HFF-Myc (cell line): ENCODE results near the gene PITPNM1.

Source experiments
- DNase-seq: peaks from one replicate; pipeline ENCODE4 v3.0.0-alpha.2; 2011; ENCODE audit warnings: low read depth; ENCODE audit errors: extremely low read depth
- H3K4me3 ChIP-seq: replicated peaks from 2 replicates; pipeline ENCODE4 v1.5.1; 2011; ENCODE audit warnings: low read depth, mild to moderate bottlenecking, control low read depth, low read length
- TF ChIP-seq, protein P1 (sequence below): IDR thresholded peaks from 2 replicates; pipeline ENCODE4 v1.5.1; 2012; ENCODE audit warnings: mild to moderate bottlenecking, low read depth, low read length, control low read depth; ENCODE audit errors: missing control alignments

Gene PITPNM1

DNA sequence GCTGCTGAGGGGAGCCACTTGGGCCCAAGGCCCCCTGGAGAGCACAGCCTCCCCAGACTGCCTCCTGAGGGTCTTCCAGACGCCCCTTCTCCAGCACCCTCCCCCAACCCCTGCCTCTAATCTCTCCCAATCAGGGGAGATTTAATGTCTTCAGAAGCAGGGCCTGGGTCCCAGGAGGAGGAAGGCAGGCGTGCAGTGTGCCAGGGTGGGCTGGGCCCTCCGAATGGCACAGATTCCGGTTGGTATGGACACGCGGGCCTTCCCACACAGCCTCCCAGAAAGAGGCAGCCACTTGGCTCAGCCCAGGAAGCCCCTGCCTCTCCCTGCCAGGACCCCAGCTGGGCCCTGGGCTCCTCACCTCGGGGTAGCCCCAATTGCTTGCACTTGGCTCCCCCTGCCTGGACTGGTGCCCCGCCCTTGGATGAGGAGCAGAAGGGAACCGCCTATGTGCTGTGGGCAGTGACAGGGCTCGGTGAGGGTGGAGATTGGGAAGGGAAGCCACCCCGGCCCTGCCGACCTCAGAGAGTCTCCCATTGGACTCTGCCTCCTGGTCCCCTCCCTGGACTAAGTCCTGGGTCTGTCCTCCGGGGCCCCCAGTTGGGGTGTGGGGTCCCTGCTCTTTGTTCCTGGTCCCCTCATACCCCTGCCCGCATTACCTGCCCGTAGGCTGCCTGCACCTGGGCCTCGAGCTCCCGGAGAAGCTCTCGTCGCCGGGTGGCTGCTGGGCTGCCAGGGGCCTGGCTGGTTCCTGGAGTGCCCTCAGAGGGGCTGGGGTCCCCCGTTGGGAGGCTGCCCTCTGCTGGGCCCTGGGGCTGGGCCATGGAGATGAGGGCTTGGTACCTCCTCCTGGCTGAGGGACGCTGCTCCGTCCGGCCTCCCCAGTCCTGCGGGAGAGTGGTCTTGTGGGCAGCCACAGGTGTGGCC is 18.7 kb upstream of the PITPNM1 start:
- no peak overlapping the region for H3K4me3 ChIP-seq
- no peak for DNase-seq
- TF ChIP-seq, protein P1, sequence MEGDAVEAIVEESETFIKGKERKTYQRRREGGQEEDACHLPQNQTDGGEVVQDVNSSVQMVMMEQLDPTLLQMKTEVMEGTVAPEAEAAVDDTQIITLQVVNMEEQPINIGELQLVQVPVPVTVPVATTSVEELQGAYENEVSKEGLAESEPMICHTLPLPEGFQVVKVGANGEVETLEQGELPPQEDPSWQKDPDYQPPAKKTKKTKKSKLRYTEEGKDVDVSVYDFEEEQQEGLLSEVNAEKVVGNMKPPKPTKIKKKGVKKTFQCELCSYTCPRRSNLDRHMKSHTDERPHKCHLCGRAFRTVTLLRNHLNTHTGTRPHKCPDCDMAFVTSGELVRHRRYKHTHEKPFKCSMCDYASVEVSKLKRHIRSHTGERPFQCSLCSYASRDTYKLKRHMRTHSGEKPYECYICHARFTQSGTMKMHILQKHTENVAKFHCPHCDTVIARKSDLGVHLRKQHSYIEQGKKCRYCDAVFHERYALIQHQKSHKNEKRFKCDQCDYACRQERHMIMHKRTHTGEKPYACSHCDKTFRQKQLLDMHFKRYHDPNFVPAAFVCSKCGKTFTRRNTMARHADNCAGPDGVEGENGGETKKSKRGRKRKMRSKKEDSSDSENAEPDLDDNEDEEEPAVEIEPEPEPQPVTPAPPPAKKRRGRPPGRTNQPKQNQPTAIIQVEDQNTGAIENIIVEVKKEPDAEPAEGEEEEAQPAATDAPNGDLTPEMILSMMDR = no peak

DNA sequence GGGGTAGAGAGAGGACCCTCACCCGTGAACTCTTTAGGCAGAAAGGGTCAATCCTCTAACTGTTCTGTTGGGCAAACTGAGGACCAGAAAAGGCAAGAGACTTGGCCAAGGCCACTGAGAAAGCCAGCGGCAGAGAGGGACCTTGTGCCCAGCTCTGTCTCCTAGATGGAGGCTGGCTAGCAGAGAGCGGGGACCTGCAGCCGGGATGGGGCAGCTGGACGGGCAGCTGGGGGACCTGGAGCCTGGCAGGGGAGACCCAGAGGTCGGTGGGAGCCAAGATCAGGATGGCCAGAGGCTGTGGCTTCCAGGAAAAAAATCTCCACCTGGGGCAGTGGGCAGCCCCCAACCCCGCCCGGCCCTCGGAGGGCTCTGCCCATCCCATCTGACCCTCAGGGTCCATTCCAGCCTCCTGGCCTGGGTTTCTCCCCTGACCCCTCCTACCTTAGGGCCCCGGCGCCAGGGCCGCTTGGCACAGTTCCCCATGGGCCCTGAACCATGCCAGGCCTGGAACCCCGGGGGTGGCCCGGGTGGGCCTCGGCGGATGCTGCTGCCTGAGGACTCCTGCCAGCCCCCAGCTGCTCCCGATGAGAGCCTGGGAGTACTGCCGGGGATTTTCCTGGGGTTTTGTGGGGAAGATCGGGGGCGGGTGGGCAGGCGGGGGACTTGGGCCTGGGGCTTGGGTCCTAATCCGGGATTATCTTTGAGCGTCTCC is 17.8 kb upstream of the PITPNM1 start, which contains the start of gene CABP2:
TSS of gene CABP2 (minus strand) at position 603 of the 712 bp plus-strand sequence. CDS start at position 483, 120 bp downstream.
- DNase-seq = no peak
- H3K4me3 ChIP-seq = no peak within 1 kb of the TSS
- TF ChIP-seq, protein P1 = no peak

DNA sequence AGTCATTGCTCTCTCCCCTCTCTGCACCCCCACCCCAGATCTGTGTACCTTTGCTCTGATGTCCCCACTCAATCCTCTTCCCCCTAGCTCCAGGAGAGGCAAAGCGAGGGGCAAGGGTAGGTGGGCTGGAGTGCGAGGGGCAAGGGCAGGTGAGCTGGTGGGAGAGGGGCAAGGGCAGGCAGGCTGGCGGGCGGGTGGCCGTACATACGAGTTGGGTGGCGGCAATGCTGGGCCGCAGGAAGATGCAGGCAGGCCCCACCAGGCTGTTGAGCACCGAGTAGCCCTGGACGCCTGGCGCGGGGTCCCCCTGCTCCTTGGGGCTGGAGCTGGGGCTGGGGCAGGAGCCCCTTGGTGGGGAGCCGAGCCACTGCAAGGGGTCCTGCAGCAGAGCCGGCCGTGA is 17.2 kb upstream of the PITPNM1 start:
- no peak overlapping the region for H3K4me3 ChIP-seq
- TF ChIP-seq, protein P1 = no peak

DNA sequence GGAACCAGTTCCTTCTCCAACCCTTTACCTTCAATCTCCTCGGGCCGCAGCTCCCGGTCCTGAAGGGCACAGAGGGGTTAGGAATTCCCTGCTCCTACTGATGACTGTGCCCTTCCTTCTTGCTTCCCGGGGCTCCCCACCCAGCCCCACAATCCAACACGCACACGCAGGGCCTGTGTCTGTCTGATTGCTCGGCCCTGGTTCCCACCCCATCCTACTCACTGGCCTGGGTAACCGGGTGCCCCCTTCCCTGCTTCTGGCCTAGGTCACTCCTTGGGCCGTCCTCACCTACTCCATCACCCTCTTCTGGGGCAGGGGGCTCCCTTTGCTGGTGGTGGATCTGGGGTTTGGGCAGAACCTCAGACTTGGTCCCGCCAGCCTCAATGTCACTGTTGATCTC is 16.8 kb upstream of the PITPNM1 start:
- TF ChIP-seq, protein P1 = no peak
- no peak overlapping the region for H3K4me3 ChIP-seq
- no peak for DNase-seq

More for the DNA sequence above, 17.2 kb upstream of the PITPNM1 start:
- no peak for DNase-seq

DNA sequence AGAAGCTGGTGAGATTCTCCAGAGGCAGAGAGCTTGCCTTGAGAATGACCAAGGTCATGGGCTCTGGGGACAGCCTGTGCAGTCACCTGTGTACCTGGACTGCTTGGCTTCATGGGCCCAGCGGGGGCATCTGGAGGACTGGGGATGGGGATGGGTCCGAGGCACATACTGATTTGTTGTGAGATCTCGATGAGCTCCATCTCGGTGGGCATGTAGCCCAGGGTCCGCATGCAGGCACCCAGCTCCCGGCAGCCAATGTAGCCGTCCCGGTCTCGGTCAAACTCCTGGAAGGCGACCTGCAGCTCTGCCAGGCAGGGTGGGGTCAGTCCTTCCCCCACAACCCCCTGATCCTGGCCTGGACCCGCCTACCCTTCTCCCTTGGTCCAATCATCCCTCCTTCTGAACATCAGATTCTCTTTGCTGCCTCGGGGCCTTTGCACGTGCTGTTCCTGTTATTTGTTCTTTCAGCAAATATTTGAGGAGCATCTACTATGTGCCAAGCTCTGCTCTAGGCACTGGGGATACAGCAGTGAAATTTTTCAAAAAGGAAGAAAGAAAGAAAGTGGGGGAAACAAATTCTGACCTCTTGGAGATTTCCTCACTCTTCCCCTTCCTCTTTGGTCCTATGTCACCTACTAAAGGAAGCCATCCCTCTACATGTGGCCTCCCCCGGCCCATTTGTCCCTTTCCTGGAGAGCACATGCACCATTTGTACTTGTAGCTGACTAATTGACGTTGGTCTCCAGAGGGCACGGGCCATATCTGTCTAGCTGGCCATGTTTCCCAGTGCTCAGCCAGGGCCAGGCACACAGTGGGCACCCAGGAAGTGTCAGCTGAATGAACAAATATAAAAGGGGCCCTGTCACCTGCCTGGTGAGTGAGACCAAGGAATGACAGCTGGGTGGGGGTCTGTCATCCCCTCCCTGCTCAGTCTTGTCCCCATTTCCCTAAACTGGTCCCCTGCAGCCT is 16.0 kb upstream of the PITPNM1 start:
- no peak overlapping the region for H3K4me3 ChIP-seq
- no peak for DNase-seq
- TF ChIP-seq, protein P1 = no peak

DNA sequence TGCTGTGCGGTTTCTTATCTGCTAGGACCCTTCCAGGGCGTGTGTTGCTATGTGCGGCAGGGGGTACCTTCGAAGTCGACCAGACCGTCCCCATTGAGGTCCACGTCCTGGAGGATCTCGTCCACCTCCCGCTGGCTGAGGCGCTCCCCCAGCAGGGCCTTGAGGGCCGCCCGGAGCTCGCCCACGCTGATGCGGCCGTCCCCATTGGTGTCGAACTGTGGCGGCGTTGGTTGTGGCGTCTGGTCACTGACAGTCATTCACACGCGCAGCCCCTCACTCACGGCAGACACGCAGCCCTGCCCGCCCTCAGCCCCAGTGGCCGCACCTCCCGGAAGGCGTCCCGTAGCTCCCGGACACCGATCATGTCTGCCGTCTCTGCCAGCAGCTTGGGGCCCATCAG is 14.6 kb upstream of the PITPNM1 start:
- DNase-seq = no peak
- no peak overlapping the region for H3K4me3 ChIP-seq
- TF ChIP-seq, protein P1 = no peak
